H1 (cell line): ENCODE data around the gene PPA2. TPM values are rescaled to one million over a fixed set of nuclear protein-coding genes. Genes with fewer than 3 reads are reported as not detected.

ENCODE experiments used
- CTCF ChIA-PET: fragments of 300-600 bp; sonication (Branson Sonifier 250); formaldehyde crosslinking; loops from one replicate; lab custom pipeline; 2021; ENCODE audit not compliant: partially characterized antibody; lab: Charles Lee
- POLR2A ChIA-PET: fragments of 300-600 bp; sonication (Branson Sonifier 250); formaldehyde crosslinking; loops from one replicate; lab custom pipeline; 2021; ENCODE audit warnings: inconsistent platforms; ENCODE audit not compliant: partially characterized antibody; lab: Charles Lee
- DNase-seq, 2 experiments: peaks; one replicate each; pipeline versions ENCODE4 v3.0.0 to v3.0.0-alpha.2; 2010 to 2022; ENCODE audit warnings: low spot score in 2 of 2, low read depth in 1 of 2, mixed read lengths in 1 of 2
- FAIRE-seq: peaks from 2 replicates; lab custom pipeline; 2011; peaks lifted over from hg19 to GRCh38; lab: Jason Lieb, UNC
- H2AFZ ChIP-seq: 2 replicates; pipeline ENCODE4 v1.8.1; 2012; ENCODE audit warnings: low read length, inconsistent platforms
- H2AK5ac ChIP-seq: 2 replicates; pipeline ENCODE4 v1.6.1; 2013; ENCODE audit warnings: low read depth, low read length
- H2BK120ac ChIP-seq: replicated peaks from 2 replicates; pipeline ENCODE3; 2013; ENCODE audit warnings: low read depth, low read length, inconsistent platforms
- H2BK12ac ChIP-seq: 2 replicates; pipeline ENCODE4 v1.6.1; 2013; ENCODE audit warnings: low read depth, low read length
- H2BK15ac ChIP-seq: 2 replicates; pipeline ENCODE4 v1.6.1; 2013; ENCODE audit warnings: low read length
- H2BK20ac ChIP-seq: 2 replicates; pipeline ENCODE4 v1.6.1; 2013; ENCODE audit warnings: low read length
- H2BK5ac ChIP-seq: 2 replicates; pipeline ENCODE4 v1.6.1; 2013; ENCODE audit warnings: low read depth, low read length
- H3K14ac ChIP-seq: 2 replicates; pipeline ENCODE4 v1.6.1; 2013; ENCODE audit warnings: inconsistent platforms; ENCODE audit not compliant: insufficient read length
- H3K18ac ChIP-seq: 2 replicates; pipeline ENCODE4 v1.6.1; 2013; ENCODE audit warnings: low read length; ENCODE audit errors: extremely low read depth
- H3K23ac ChIP-seq: 2 replicates; pipeline ENCODE4 v1.6.1; 2013; ENCODE audit warnings: inconsistent platforms; ENCODE audit not compliant: insufficient read length
- H3K23me2 ChIP-seq: 2 replicates; pipeline ENCODE4 v1.6.1; 2013; ENCODE audit warnings: low read depth, low read length
- H3K27ac ChIP-seq: 2 replicates; pipeline ENCODE4 v1.6.1; 2011; ENCODE audit warnings: low read depth, low read length, inconsistent platforms
- H3K27me3 ChIP-seq, 4 experiments: replicated peaks in 1 of 4; 1 replicate in 1 of 4; 2 replicates in 3 of 4; pipeline versions ENCODE4 v1.6.1 to v1.8.1; 2011 to 2013; ENCODE audit warnings: low read length in 3 of 4, mild to moderate bottlenecking in 3 of 4, inconsistent platforms in 2 of 4, mixed read lengths in 2 of 4, moderate library complexity in 1 of 4; ENCODE audit not compliant: control insufficient read depth in 3 of 4, insufficient read depth in 3 of 4; ENCODE audit errors: extremely low read depth in 1 of 4
- H3K36me3 ChIP-seq, 4 experiments: 2 replicates each; pipeline versions ENCODE4 v1.6.1 to v1.8.1; 2011 to 2013; ENCODE audit warnings: mild to moderate bottlenecking in 4 of 4, low read length in 3 of 4, moderate library complexity in 2 of 4, control low read depth in 1 of 4, inconsistent platforms in 1 of 4; ENCODE audit not compliant: insufficient read depth in 4 of 4, control insufficient read depth in 2 of 4
- H3K4ac ChIP-seq: replicated peaks from 2 replicates; pipeline ENCODE3; 2013; ENCODE audit warnings: low read length, low read depth, mixed read lengths, inconsistent platforms; ENCODE audit not compliant: insufficient read length
- H3K4me1 ChIP-seq, 4 experiments: replicated peaks in 1 of 4; 1 replicate in 1 of 4; 2 replicates in 3 of 4; pipeline versions ENCODE4 v1.6.1 to v1.8.1; 2011 to 2013; ENCODE audit warnings: low read length in 3 of 4, inconsistent platforms in 2 of 4, mixed read lengths in 1 of 4; ENCODE audit not compliant: insufficient read depth in 4 of 4, control insufficient read depth in 3 of 4
- H3K4me2 ChIP-seq, 2 experiments: 2 replicates each; pipeline versions ENCODE4 v1.6.1 to v1.8.1; 2011 to 2013; ENCODE audit warnings: low read depth in 2 of 2, low read length in 2 of 2, control low read depth in 1 of 2, inconsistent platforms in 1 of 2, mild to moderate bottlenecking in 1 of 2; ENCODE audit not compliant: insufficient read depth in 1 of 2
- H3K4me3 ChIP-seq, 4 experiments: fragments of 200-600, 300-600 bp in 1 of 4; sonication (generic), shearing (Covaris generic), sonication (Bioruptor Twin) in 1 of 4; 2 replicates each; pipeline versions ENCODE4 v1.5.1 to v1.8.1; 2011 to 2016; ENCODE audit warnings: low read length in 4 of 4, low read depth in 3 of 4, control low read depth in 2 of 4, inconsistent platforms in 2 of 4, mild to moderate bottlenecking in 2 of 4, mixed read lengths in 1 of 4, moderate library complexity in 1 of 4; ENCODE audit not compliant: insufficient read depth in 2 of 4; ENCODE audit errors: extremely low read depth in 1 of 4
- H3K56ac ChIP-seq: replicated peaks from 2 replicates; pipeline ENCODE3; 2013; ENCODE audit warnings: low read depth, mild to moderate bottlenecking, mixed read lengths, low read length, inconsistent platforms; ENCODE audit not compliant: insufficient read length
- H3K79me1 ChIP-seq: 2 replicates; pipeline ENCODE4 v1.6.1; 2013; ENCODE audit warnings: low read depth, low read length, control low read depth
- H3K79me2 ChIP-seq, 2 experiments: 2 replicates each; pipeline versions ENCODE4 v1.6.1 to v1.8.1; 2012 to 2013; ENCODE audit warnings: low read length in 2 of 2, mild to moderate bottlenecking in 2 of 2, inconsistent platforms in 1 of 2; ENCODE audit not compliant: insufficient read depth in 2 of 2, control insufficient read depth in 1 of 2
- H3K9ac ChIP-seq, 4 experiments: replicated peaks in 1 of 4; 1 replicate in 1 of 4; 2 replicates in 3 of 4; pipeline versions ENCODE4 v1.6.1 to v1.8.1; 2011 to 2013; ENCODE audit warnings: low read depth in 3 of 4, low read length in 3 of 4, control low read depth in 2 of 4, mild to moderate bottlenecking in 2 of 4, moderate library complexity in 2 of 4, inconsistent platforms in 1 of 4; ENCODE audit errors: extremely low read depth in 1 of 4
- H3K9me3 ChIP-seq, 2 experiments: 2 replicates each; pipeline versions ENCODE4 v1.6.1 to v1.8.1; 2012 to 2013; ENCODE audit warnings: mild to moderate bottlenecking in 2 of 2, moderate library complexity in 2 of 2, control low read depth in 1 of 2, inconsistent platforms in 1 of 2, low read depth in 1 of 2, low read length in 1 of 2, mixed read lengths in 1 of 2; ENCODE audit not compliant: insufficient read depth in 2 of 2
- H4K20me1 ChIP-seq, 2 experiments: replicated peaks in 1 of 2; 2 replicates each; pipeline versions ENCODE3 to v1.8.1; 2011 to 2013; ENCODE audit warnings: inconsistent platforms in 2 of 2, low read length in 2 of 2, mild to moderate bottlenecking in 1 of 2; ENCODE audit not compliant: insufficient read depth in 2 of 2, control insufficient read depth in 1 of 2
- H4K5ac ChIP-seq: 2 replicates; pipeline ENCODE4 v1.6.1; 2013; ENCODE audit warnings: low read length, low read depth, mixed read lengths, inconsistent platforms; ENCODE audit not compliant: insufficient read length
- H4K8ac ChIP-seq: 2 replicates; pipeline ENCODE4 v1.8.0; 2013; ENCODE audit warnings: mild to moderate bottlenecking, moderate library complexity, low read length, inconsistent platforms; ENCODE audit not compliant: insufficient read depth; ENCODE audit errors: extremely low read depth
- H4K91ac ChIP-seq: replicated peaks from 2 replicates; pipeline ENCODE3; 2013; ENCODE audit warnings: low read length, mixed read lengths, inconsistent platforms; ENCODE audit not compliant: insufficient read length
- ASH2L ChIP-seq: fragments of 200-600, 300-600 bp; sonication (generic); IDR thresholded peaks from one replicate; pipeline ENCODE4 v1.7.1; 2017; ENCODE audit warnings: low read length
- BACH1 ChIP-seq: IDR thresholded peaks from 2 replicates; pipeline ENCODE4 v1.6.1; 2012; ENCODE audit warnings: low read length, improper control_type of control experiment
- EP300 ChIP-seq, 2 experiments: IDR thresholded peaks; 1 replicate in 1 of 2; 2 replicates in 1 of 2; pipeline ENCODE4 v1.6.1; 2011 to 2012; ENCODE audit warnings: low read depth in 2 of 2, low read length in 2 of 2, mild to moderate bottlenecking in 2 of 2, borderline replicate concordance in 1 of 2, inconsistent platforms in 1 of 2, moderate library complexity in 1 of 2
- FOSL1 ChIP-seq: IDR thresholded peaks from 2 replicates; pipeline ENCODE4 v1.6.1; 2011; ENCODE audit warnings: mild to moderate bottlenecking, low read depth, low read length, moderate library complexity; ENCODE audit not compliant: insufficient read depth
- GTF2F1 ChIP-seq: IDR thresholded peaks from 2 replicates; pipeline ENCODE4 v1.6.1; 2012; ENCODE audit warnings: low read depth, low read length, improper control_type of control experiment, borderline replicate concordance
- KDM1A ChIP-seq: fragments of 200-600, 300-600 bp; sonication (generic); IDR thresholded peaks from 2 replicates; pipeline ENCODE4 v1.7.1; 2016; ENCODE audit warnings: mild to moderate bottlenecking, low read length, borderline replicate concordance
- KDM5A ChIP-seq: fragments of 200-600 bp; IDR thresholded peaks from 2 replicates; pipeline ENCODE4 v1.7.1; 2012; ENCODE audit warnings: mild to moderate bottlenecking, low read length, inconsistent platforms, mixed read lengths
- NRF1 ChIP-seq: IDR thresholded peaks from 2 replicates; pipeline ENCODE4 v1.6.1; 2011; ENCODE audit warnings: mild to moderate bottlenecking, low read depth, low read length, improper control_type of control experiment
- RBBP5 ChIP-seq: IDR thresholded peaks from 2 replicates; pipeline ENCODE4 v1.7.1; 2012; ENCODE audit warnings: low read depth, mild to moderate bottlenecking, inconsistent platforms, low read length, moderate library complexity, borderline replicate concordance
- SP1 ChIP-seq: IDR thresholded peaks from 2 replicates; pipeline ENCODE4 v1.6.1; 2011; ENCODE audit warnings: low read depth, low read length
- TAF7 ChIP-seq: optimal IDR thresholded peaks from 2 replicates; pipeline ENCODE3; 2011; ENCODE audit warnings: low read depth, mild to moderate bottlenecking, inconsistent platforms, low read length, moderate library complexity, borderline replicate concordance
- WGBS, 2 experiments: shearing (Covaris generic) in 1 of 2; methylation state at CpG; one replicate each; pipeline versions ENCODE4 v1.1.6 to v1.1.7; 2013 to 2015; ENCODE audit warnings: low lambda C conversion rate in 2 of 2, mixed read lengths in 2 of 2, inconsistent platforms in 1 of 2, low coverage in 1 of 2, missing lambda C conversion rate in 1 of 2; ENCODE audit not compliant: insufficient replicate concordance in 2 of 2, insufficient coverage in 1 of 2, insufficient read length in 1 of 2; ENCODE audit errors: extremely low coverage in 1 of 2, missing lambda C conversion rate in 1 of 2; 5-methylcytosine and 5-hydroxymethylcytosine counted together
- polyA plus RNA-seq, 7 experiments: library from polyadenylated mRNA; depleted of rRNA in 3 of 7; stranded (reverse) in 5 of 7; unstranded in 2 of 7; fragments of >200 nt in 5 of 7; fragments of 200-250 nt in 2 of 7; gene quantifications; 1 replicate in 5 of 7; 2 replicates in 1 of 7; 4 replicates in 1 of 7; pipeline versions ENCODE4 v1.2.1 to v1.2.3, GENCODE V29; 2011 to 2013; ENCODE audit warnings: missing spikeins in 2 of 7, mixed read lengths in 2 of 7
- total RNA-seq: library from RNA; stranded (reverse); fragmentation: NEBNext Ultra II Directional; extraction: Animal tissue kit (Norgen Biotek cat#: 25700); gene quantifications from 2 replicates; pipeline ENCODE4 v1.2.1, GENCODE V29; 2021
- TF ChIP-seq, protein P1 (sequence below): IDR thresholded peaks from 2 replicates; pipeline ENCODE4 v1.6.1; 2012; ENCODE audit warnings: low read length, inconsistent platforms

The PPA2 gene
- total and polyA plus RNA-seq, 2 of the 8 experiments (the other 6 are each of a cell fraction or from before 2014, with no cell fraction given): 24.9 to 62.7 TPM

DNA sequence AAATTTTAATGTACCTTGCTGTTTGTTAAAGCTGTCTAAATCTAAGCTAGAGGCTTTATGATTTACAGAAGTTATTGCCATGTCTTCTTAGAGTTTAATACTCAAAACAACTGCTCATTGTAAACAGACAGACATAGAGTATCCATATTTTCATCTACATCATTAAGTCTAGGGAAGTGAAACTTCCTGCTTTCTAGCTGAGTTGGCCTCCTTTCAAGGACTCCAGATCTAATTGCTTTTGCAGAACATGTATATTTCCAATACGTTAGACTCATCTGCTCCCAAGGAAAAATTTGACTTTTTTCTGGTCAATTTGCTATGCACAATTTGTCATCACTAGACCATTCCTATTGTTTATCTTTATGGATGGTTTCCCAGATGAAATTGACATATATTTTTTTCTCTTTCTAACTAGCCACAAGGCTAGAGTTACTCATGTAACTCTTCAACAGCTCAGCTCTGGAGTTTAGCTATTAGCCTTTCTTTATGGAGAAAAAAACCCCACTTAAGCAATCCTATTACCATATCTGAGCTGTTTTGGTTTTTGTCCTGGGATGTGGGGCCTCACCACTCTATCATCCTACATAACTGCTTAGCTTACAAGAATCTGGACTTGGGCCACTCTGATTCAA is 122.9 kb downstream of the PPA2 start:
- no peak overlapping the region for H3K23ac ChIP-seq
- no peak overlapping the region for H2AFZ ChIP-seq
- H3K79me2 ChIP-seq: no peaks in the 10 kb centered on the region
- no peak overlapping the region for H2BK20ac ChIP-seq
- no peak overlapping the region for H2BK12ac ChIP-seq
- H3K9me3 ChIP-seq: no peaks in the 10 kb centered on the region
- H4K5ac ChIP-seq: no peak overlapping the region
- no peak overlapping the region for H3K14ac ChIP-seq
- H3K18ac ChIP-seq: no peak overlapping the region
- no peaks in the 10 kb centered on the region for H4K20me1 ChIP-seq
- H3K4me2 ChIP-seq: no peak overlapping the region
- H3K4ac ChIP-seq: no peak overlapping the region
- ChIA-PET POLR2A (no interaction called here), CTCF (interaction anchor here (1.0 kb wide), 1 partner anchor 104 kb away, joined by 3 read pairs; no protein-coding TSS in a partner anchor)
- no peak overlapping the region for H3K9ac ChIP-seq
- no peaks in the 10 kb centered on the region for H3K4me1 ChIP-seq
- peaks cover 2% of the 10 kb centered on the region; the same call in 1 of the 2 replicates for H3K23me2 ChIP-seq
- no peak for FAIRE-seq
- no peak overlapping the region for H2BK5ac ChIP-seq
- H4K91ac ChIP-seq: no peak overlapping the region
- no peak overlapping the region for H2BK120ac ChIP-seq
- DNase-seq: no peak
- H3K56ac ChIP-seq: no peak overlapping the region
- no peaks in the 10 kb centered on the region for H3K36me3 ChIP-seq
- H4K8ac ChIP-seq: no peak overlapping the region
- H3K27me3 ChIP-seq: no peaks in the 10 kb centered on the region
- H3K79me1 ChIP-seq: no peaks in the 10 kb centered on the region
- 88% methylated on average over 1 of the region's 1 CpG; no CpG with 5 or more reads in 1 of the 2 experiments for WGBS, 2 experiments
- no peak overlapping the region for H2BK15ac ChIP-seq
- H3K4me3 ChIP-seq: no peak overlapping the region
- H3K27ac ChIP-seq: no peak overlapping the region
- no peak overlapping the region for H2AK5ac ChIP-seq
- TF ChIP-seq EP300 (IDR thresholded peaks at IDR 0.05; ENCODE audit: borderline replicate concordance in 1 of 2, low read depth in 2 of 2, low read length in 2 of 2): no peak
- TF ChIP-seq FOSL1: no peak
- TF ChIP-seq, protein P1, sequence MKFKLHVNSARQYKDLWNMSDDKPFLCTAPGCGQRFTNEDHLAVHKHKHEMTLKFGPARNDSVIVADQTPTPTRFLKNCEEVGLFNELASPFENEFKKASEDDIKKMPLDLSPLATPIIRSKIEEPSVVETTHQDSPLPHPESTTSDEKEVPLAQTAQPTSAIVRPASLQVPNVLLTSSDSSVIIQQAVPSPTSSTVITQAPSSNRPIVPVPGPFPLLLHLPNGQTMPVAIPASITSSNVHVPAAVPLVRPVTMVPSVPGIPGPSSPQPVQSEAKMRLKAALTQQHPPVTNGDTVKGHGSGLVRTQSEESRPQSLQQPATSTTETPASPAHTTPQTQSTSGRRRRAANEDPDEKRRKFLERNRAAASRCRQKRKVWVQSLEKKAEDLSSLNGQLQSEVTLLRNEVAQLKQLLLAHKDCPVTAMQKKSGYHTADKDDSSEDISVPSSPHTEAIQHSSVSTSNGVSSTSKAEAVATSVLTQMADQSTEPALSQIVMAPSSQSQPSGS: no peak
- no peak for TF ChIP-seq NRF1
- no peak for TF ChIP-seq GTF2F1
- TF ChIP-seq RBBP5: no peak
- TF ChIP-seq KDM5A: no peak
- TF ChIP-seq ASH2L: no peak
- no peak for TF ChIP-seq KDM1A
- TF ChIP-seq SP1: no peak
- no peak for TF ChIP-seq BACH1
- TF ChIP-seq TAF7: no peak
